CD4-positive, alpha-beta T cell treated with Interleukin-6 at 100 ng/mL for 8 hours (primary cell): ENCODE results near the gene RAB27A.
"Not testable (repeated sequence)": the region's sequence is repeated elsewhere in the genome, so short reads cannot be mapped to it uniquely, and the experiment has no call there.

Experiments used
- DNase-seq: peaks from one replicate; pipeline ENCODE4 v3.0.0-alpha.2; 2020; ENCODE audit warnings: mixed read lengths, low spot score

Gene RAB27A

GRCh38 chr15:55289746-55290527 is at the start of gene RAB27A:
Gene RAB27A, minus strand, starts transcription at chr15:55289813. Its CDS starts 54,879 bp downstream, at chr15:55234934.
- peak; percentile 70 for DNase-seq

- no peak for DNase-seq
These were observed 47.5 kb upstream of the RAB27A start for GRCh38 chr15:55337160-55337559.

- DNase-seq: no peak
These were observed 45.4 kb upstream of the RAB27A start for GRCh38 chr15:55334997-55335396.

- DNase-seq: no peak
These were observed 44.8 kb upstream of the RAB27A start for GRCh38 chr15:55334371-55334770.

- no peak for DNase-seq
These were observed 37.8 kb upstream of the RAB27A start for GRCh38 chr15:55327387-55327786.

- no peak for DNase-seq
These were observed 32.9 kb upstream of the RAB27A start for GRCh38 chr15:55322467-55322866.

GRCh38 chr15:55320963-55321362 is 31.4 kb upstream of the RAB27A start:
- DNase-seq: no peak

GRCh38 chr15:55320238-55320550 is 30.6 kb upstream of the RAB27A start:
- no peak for DNase-seq

- DNase-seq: no peak
These were observed 30.1 kb upstream of the RAB27A start for GRCh38 chr15:55319537-55320237.

- DNase-seq: peak; percentile 72
These were observed 29.2 kb upstream of the RAB27A start, which contains the start of the genes PIGB and PIGBOS1 for GRCh38 chr15:55318588-55319494. Gene PIGB, plus strand, starts transcription at chr15:55319222. Its CDS starts 29 bp downstream, at chr15:55319251. Gene PIGBOS1, minus strand, starts transcription at chr15:55319123. Its CDS starts 1,331 bp downstream, at chr15:55317792.

- DNase-seq: not testable (repeated sequence)
These were observed 13.2 kb upstream of the RAB27A start for GRCh38 chr15:55302801-55303200.

GRCh38 chr15:55297315-55297714 is 7.7 kb upstream of the RAB27A start:
- DNase-seq: no peak

- peak; percentile 81 for DNase-seq
These were observed 980 bp upstream of the RAB27A start for GRCh38 chr15:55290528-55291057.

- DNase-seq: peak; percentile 25
These were observed 435 bp downstream of the RAB27A start for GRCh38 chr15:55289011-55289745.

GRCh38 chr15:55288006-55288717 is 1.5 kb downstream of the RAB27A start:
- DNase-seq: no peak

GRCh38 chr15:55286442-55287189 is 3.0 kb downstream of the RAB27A start:
- not testable (repeated sequence) for DNase-seq

- no peak for DNase-seq
These were observed 5.2 kb downstream of the RAB27A start for GRCh38 chr15:55284426-55284825.

- DNase-seq: no peak
These were observed 6.0 kb downstream of the RAB27A start for GRCh38 chr15:55283379-55284147.

- DNase-seq: peak; percentile 38
These were observed 7.3 kb downstream of the RAB27A start for GRCh38 chr15:55282284-55282833.
